MM.1S (cell line): ENCODE results near the gene ZNF462.
A peak's percentile ranks its signal among the peaks of the same experiment; 100 is the strongest.

Experiments
- DNase-seq: peaks from one replicate; pipeline ENCODE4 v3.0.0-alpha.2; 2015
- H2AFZ ChIP-seq: fragments of 300-600 bp; sonication (generic); 2 replicates; pipeline ENCODE4 v1.6.0; 2016; ENCODE audit warnings: antibody characterized with exemption, low read length
- H3F3A ChIP-seq: fragments of 300-600 bp; sonication (generic); 2 replicates; pipeline ENCODE4 v1.6.1; 2016; ENCODE audit warnings: mild to moderate bottlenecking, antibody characterized with exemption, low read length, moderate library complexity, mixed read lengths; ENCODE audit not compliant: insufficient read depth
- H3K27ac ChIP-seq: fragments of 300-600 bp; sonication (generic); 2 replicates; pipeline ENCODE4 v1.5.1; 2016; ENCODE audit warnings: mild to moderate bottlenecking, low read length
- H3K27me3 ChIP-seq: fragments of 300-600 bp; sonication (generic); replicated peaks from 2 replicates; pipeline ENCODE4 v1.6.0; 2016; ENCODE audit warnings: low read length; ENCODE audit not compliant: insufficient read depth
- H3K36me3 ChIP-seq: fragments of 300-600 bp; sonication (generic); replicated peaks from 2 replicates; pipeline ENCODE4 v1.6.1; 2016; ENCODE audit warnings: mild to moderate bottlenecking, low read length, mixed read lengths; ENCODE audit not compliant: insufficient read depth
- H3K4me1 ChIP-seq: fragments of 300-600 bp; sonication (generic); 2 replicates; pipeline ENCODE4 v1.6.1; 2016; ENCODE audit warnings: low read length, mixed read lengths
- H3K4me2 ChIP-seq: fragments of 300-600 bp; sonication (generic); 2 replicates; pipeline ENCODE4 v1.6.0; 2016; ENCODE audit warnings: low read depth, low read length
- H3K4me3 ChIP-seq: fragments of 300-600 bp; sonication (generic); 2 replicates; pipeline ENCODE4 v1.5.1; 2016; ENCODE audit warnings: low read length, mixed read lengths
- H3K79me2 ChIP-seq: fragments of 300-600 bp; sonication (generic); 2 replicates; pipeline ENCODE4 v1.6.1; 2016; ENCODE audit warnings: mixed run types, low read length, mixed read lengths
- H3K9ac ChIP-seq: fragments of 300-600 bp; sonication (generic); 2 replicates; pipeline ENCODE4 v1.6.1; 2016; ENCODE audit warnings: low read length, mixed read lengths
- H3K9me2 ChIP-seq: fragments of 300-600 bp; sonication (generic); replicated peaks from 2 replicates; pipeline ENCODE4 v1.6.1; 2016; ENCODE audit warnings: mild to moderate bottlenecking, low read length, mixed read lengths; ENCODE audit not compliant: insufficient read depth
- H3K9me3 ChIP-seq: fragments of 300-600 bp; sonication (generic); replicated peaks from 2 replicates; pipeline ENCODE4 v1.6.1; 2016; ENCODE audit warnings: mild to moderate bottlenecking, low read length, mixed read lengths; ENCODE audit not compliant: insufficient read depth
- H4K20me1 ChIP-seq: fragments of 300-600 bp; sonication (generic); 2 replicates; pipeline ENCODE4 v1.6.1; 2016; ENCODE audit warnings: mild to moderate bottlenecking, low read length, moderate library complexity, mixed read lengths; ENCODE audit not compliant: insufficient read depth
- EZH2 ChIP-seq: fragments of 300-600 bp; sonication (generic); optimal IDR thresholded peaks from 2 replicates; pipeline ENCODE3; 2017; ENCODE audit warnings: low read depth, mild to moderate bottlenecking, antibody characterized with exemption, low read length, mixed read lengths
- EZH2phosphoT487 ChIP-seq: fragments of 300-600 bp; sonication (generic); IDR thresholded peaks from 2 replicates; pipeline ENCODE4 v1.6.1; 2018; ENCODE audit warnings: antibody characterized with exemption, low read length
- TF ChIP-seq, protein P1 (sequence below): fragments of 300-600 bp; sonication (generic); IDR thresholded peaks from 2 replicates; pipeline ENCODE4 v1.5.1; 2016; ENCODE audit warnings: antibody characterized with exemption, low read length, mixed read lengths

ZNF462 gene

DNA sequence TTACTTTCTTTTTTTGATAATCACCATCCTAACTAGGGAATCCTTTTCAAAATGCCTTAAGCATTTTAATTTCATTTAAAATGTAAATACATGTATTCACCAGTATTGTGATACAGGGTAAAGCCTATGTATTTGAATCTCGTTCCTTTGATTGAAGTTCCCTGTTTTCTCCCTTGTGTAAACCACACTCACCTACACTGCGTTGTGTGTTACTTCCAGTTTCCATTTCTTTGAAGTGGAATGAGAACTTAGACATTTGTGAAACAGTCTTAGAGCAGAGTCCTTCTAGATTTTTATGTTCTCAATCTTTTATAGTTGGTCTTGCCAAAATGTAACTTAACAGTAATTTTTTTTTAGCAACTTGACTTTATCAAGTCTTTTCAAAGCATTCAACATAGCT, 101.4 kb downstream of the ZNF462 start:
- Histone ChIP-seq H3K9me2 (no peaks in the 10 kb centered on the region), H3K27me3 (no peaks in the 10 kb centered on the region), H2AFZ (no peak overlapping the region), H3F3A (peaks cover 5% of the 10 kb centered on the region), H4K20me1 (no peaks in the 10 kb centered on the region), H3K4me3 (no peak overlapping the region), H3K9me3 (no peaks in the 10 kb centered on the region), H3K4me2 (peak overlapping the region; percentile 28; the same call in 1 of the 2 replicates), H3K27ac (no peak overlapping the region), H3K79me2 (no peaks in the 10 kb centered on the region), H3K4me1 (peaks cover 6% of the 10 kb centered on the region), H3K36me3 (no peaks in the 10 kb centered on the region), H3K9ac (no peak overlapping the region)
- peak; percentile 83 for DNase-seq
- TF ChIP-seq, protein P1, sequence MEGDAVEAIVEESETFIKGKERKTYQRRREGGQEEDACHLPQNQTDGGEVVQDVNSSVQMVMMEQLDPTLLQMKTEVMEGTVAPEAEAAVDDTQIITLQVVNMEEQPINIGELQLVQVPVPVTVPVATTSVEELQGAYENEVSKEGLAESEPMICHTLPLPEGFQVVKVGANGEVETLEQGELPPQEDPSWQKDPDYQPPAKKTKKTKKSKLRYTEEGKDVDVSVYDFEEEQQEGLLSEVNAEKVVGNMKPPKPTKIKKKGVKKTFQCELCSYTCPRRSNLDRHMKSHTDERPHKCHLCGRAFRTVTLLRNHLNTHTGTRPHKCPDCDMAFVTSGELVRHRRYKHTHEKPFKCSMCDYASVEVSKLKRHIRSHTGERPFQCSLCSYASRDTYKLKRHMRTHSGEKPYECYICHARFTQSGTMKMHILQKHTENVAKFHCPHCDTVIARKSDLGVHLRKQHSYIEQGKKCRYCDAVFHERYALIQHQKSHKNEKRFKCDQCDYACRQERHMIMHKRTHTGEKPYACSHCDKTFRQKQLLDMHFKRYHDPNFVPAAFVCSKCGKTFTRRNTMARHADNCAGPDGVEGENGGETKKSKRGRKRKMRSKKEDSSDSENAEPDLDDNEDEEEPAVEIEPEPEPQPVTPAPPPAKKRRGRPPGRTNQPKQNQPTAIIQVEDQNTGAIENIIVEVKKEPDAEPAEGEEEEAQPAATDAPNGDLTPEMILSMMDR = no peak
- no peak for TF ChIP-seq EZH2
- TF ChIP-seq EZH2phosphoT487 = no peak

DNA sequence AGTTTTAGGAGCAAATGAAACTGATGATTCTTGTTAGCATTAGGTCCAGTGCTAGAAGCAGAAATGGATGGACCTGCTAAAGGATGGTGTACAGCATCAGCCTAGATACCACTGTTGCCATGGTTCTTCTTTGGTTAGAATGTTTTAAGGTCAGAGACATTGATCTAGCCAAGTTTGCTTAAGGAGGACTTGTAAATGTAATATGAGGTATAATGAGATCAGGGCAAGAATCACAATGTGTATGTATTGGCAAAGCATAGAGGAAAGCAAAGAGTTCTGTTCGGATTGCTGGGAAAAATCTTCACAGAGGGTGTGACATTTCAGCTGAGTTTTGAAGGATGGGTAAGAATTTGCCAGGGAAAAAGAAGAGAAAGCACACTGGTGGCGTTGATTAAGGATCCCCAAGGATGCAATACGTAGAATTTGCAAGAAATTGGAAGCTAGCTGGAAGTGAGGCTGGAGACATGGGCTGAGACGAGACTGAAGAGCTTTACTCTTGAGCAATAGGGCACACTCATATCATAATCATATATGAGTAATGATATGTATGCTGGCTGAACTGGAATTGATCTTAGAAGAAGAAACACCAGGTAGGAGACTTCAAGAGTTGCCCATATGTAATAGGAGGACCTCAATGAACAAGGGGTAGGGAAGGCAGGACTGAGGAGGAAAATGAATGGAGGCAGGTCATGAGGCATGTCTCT, 102.0 kb downstream of the ZNF462 start:
- Histone ChIP-seq H3F3A (peaks cover 5% of the 10 kb centered on the region), H3K9me2 (no peaks in the 10 kb centered on the region), H3K4me2 (0 out of 2 replicates have a peak overlapping the region, but pooled peaks have one; percentile 21), H3K27ac (no peak overlapping the region), H3K27me3 (no peaks in the 10 kb centered on the region), H3K9ac (no peak overlapping the region), H3K9me3 (no peaks in the 10 kb centered on the region), H3K4me1 (peaks cover 6% of the 10 kb centered on the region), H4K20me1 (no peaks in the 10 kb centered on the region), H3K79me2 (no peaks in the 10 kb centered on the region), H3K36me3 (no peaks in the 10 kb centered on the region), H3K4me3 (no peak overlapping the region), H2AFZ (no peak overlapping the region)
- TF ChIP-seq, protein P1 = no peak
- no peak for TF ChIP-seq EZH2
- TF ChIP-seq EZH2phosphoT487 = no peak
- peak; percentile 10 for DNase-seq

DNA sequence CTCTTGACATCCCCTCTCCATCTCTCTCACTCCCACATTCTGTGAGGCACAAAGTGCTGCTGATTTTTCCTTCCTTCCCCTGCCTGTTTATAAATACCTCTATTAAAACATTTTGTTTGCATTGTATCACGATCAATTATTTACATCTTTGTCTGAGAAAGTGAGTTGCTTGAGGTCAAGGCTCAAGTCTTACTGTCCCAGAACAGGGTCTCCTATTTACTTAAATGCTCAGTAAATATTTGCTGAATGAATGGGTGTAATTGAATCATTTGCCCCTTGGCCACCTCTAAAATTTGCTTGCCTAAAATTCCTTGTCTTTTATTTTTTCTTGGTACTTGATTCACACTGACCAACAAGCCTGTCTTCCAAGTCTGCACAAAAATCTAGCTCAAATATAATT, 103.5 kb downstream of the ZNF462 start:
- no peaks in the 10 kb centered on the region for H3K9me3 ChIP-seq
- no peak overlapping the region for H3K9ac ChIP-seq
- H3F3A ChIP-seq = peaks cover 5% of the 10 kb centered on the region
- H3K27me3 ChIP-seq = no peaks in the 10 kb centered on the region
- no peaks in the 10 kb centered on the region for H3K79me2 ChIP-seq
- no peak overlapping the region for H2AFZ ChIP-seq
- no peaks in the 10 kb centered on the region for H4K20me1 ChIP-seq
- no peak overlapping the region for H3K4me3 ChIP-seq
- no peak overlapping the region for H3K27ac ChIP-seq
- H3K36me3 ChIP-seq = no peaks in the 10 kb centered on the region
- no peaks in the 10 kb centered on the region for H3K9me2 ChIP-seq
- TF ChIP-seq EZH2phosphoT487 (no peak), EZH2 (no peak)
- TF ChIP-seq, protein P1 = no peak
- peaks cover 6% of the 10 kb centered on the region for H3K4me1 ChIP-seq
- no peak overlapping the region for H3K4me2 ChIP-seq
- DNase-seq = no peak
